Ovary (tissue), 9 donors: ENCODE data around the gene SLC30A9. TPM values are rescaled to one million over a fixed set of nuclear protein-coding genes. Genes with fewer than 3 reads are reported as not detected.

ENCODE experiments used
- DNase-seq, 5 donors: peaks; one replicate each; pipeline ENCODE4 v3.0.0-alpha.2; 2019 to 2020
- H3K27ac ChIP-seq, 2 donors: fragments of 200-600 bp; one replicate each; pipeline versions ENCODE4 v1.5.1 to v1.8.0; 2019 to 2022
- H3K27me3 ChIP-seq: fragments of 200-600 bp; one replicate; pipeline ENCODE4 v1.8.0; 2022
- H3K36me3 ChIP-seq: fragments of 200-600 bp; sonication (generic); one replicate; pipeline ENCODE4 v1.5.1; 2019
- H3K4me1 ChIP-seq: one replicate; pipeline ENCODE4 v1.8.1; 2013; ENCODE audit warnings: mild to moderate bottlenecking, moderate library complexity; ENCODE audit not compliant: insufficient read depth
- H3K4me3 ChIP-seq: fragments of 200-600 bp; sonication (generic); one replicate; pipeline ENCODE4 v1.5.1; 2017
- H3K9me3 ChIP-seq, 2 donors: fragments of 200-600 bp in 1 of 2; sonication (generic) in 1 of 2; one replicate each; pipeline versions ENCODE4 v1.5.1 to v1.8.1; 2013 to 2019; ENCODE audit warnings: mild to moderate bottlenecking in 1 of 2, moderate library complexity in 1 of 2
- EP300 ChIP-seq: sonication (generic); formaldehyde crosslinking; IDR thresholded peaks from one replicate; pipeline ENCODE4 v1.6.1; 2017; ENCODE audit warnings: antibody characterized with exemption
- POLR2A ChIP-seq: fragments of 450-650 bp; IDR thresholded peaks from one replicate; pipeline ENCODE4 v1.6.1; 2017; ENCODE audit warnings: antibody characterized with exemption, mild to moderate bottlenecking, moderate library complexity
- WGBS, 3 donors: extraction: QIAGEN DNeasy Blood & Tissue Kit in 1 of 3; methylation state at CpG; one replicate each; pipeline versions ENCODE4 v1.1.5 to v1.1.7; 2013 to 2017; 5-methylcytosine and 5-hydroxymethylcytosine counted together
- intact Hi-C, 4 donors: fragments of 100-400 bp; cut with DNase I; formaldehyde crosslinking; loops; one replicate each; pipeline versions ENCODE4 v1.11.0 to v1.15.1; 2022 to 2023
- polyA plus RNA-seq, 2 donors: library from polyadenylated mRNA; stranded (reverse); fragments of 200-250 nt in 1 of 2; fragments of 350-450 nt in 1 of 2; fragmentation: Illumina TruSeq in 1 of 2; extraction: RNeasy Lipid Tissue Mini Kit (QIAGEN cat#74804) in 1 of 2; gene quantifications; one replicate each; pipeline ENCODE4 v1.2.3, GENCODE V29; 2013 to 2014
- total RNA-seq, 7 donors: library from RNA; depleted of rRNA in 2 of 7; stranded (reverse); fragments of >200 nt in 2 of 7; fragmentation: NEBNext Ultra II Directional in 3 of 7; extraction: Animal tissue kit (Norgen Biotek cat#: 25700) in 3 of 7; gene quantifications; one replicate each; pipeline versions ENCODE4 v1.1.0 to v1.2.4, GENCODE V29; 2016 to 2023
- TF ChIP-seq, protein P1 (sequence below), 3 donors: fragments of 450-650 bp in 2 of 3; fragments of 200-600 bp in 1 of 3; IDR thresholded peaks; one replicate each; pipeline versions ENCODE4 v1.5.1 to v1.8.0; 2016 to 2022; ENCODE audit warnings: antibody characterized with exemption in 3 of 3, mild to moderate bottlenecking in 1 of 3
- donor health status: DM: no; HTN: no; CAD: no; lungs with moderate emphysema.
- donor health status: DM: no; HTN: no; CAD: no.
- donor health status: Bipolar disorder and iron deficiency.
- donor health status: DM: yes; HTN: yes; CAD: no.
- donor health status: DM: no; HTN: no; CAD: no.
- donor health status: DM: yes; HTN: yes; CAD: no.

The SLC30A9 gene
- total and polyA plus RNA-seq, 9 donors = 21.2 to 49.8 (median 43.7) TPM

DNA sequence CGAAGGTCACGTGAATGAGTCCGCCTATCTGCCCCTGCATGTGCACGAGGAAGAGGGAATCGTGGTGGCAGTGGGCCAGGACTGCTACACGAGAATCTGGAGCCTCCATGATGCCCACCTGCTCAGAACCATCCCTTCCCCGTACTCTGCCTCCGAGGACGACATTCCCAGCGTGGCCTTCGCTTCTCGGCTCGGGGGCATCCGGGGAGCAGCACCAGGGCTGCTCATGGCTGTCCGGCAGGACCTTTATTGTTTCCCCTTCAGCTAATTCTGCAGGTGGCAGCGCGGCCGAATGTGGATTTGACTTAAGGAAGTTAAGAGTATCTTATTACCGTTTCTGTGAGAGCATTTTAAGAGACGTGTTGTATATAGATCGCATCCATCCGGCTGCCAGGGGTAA, 7.6 kb upstream of the SLC30A9 start:
- no peaks in the 10 kb centered on the region for H3K4me1 ChIP-seq
- no peak overlapping the region for H3K27ac ChIP-seq
- H3K27me3 ChIP-seq = no peaks in the 10 kb centered on the region
- H3K36me3 ChIP-seq = no peaks in the 10 kb centered on the region
- no peak for DNase-seq
- intact Hi-C loops = no loop called here
- H3K4me3 ChIP-seq = no peak overlapping the region
- no peaks in the 10 kb centered on the region for H3K9me3 ChIP-seq
- 92 to 95% (median 93%) methylated on average over 22 of the region's 22 CpGs for WGBS, 3 donors
- no peak for TF ChIP-seq EP300
- TF ChIP-seq POLR2A = no peak
- TF ChIP-seq, protein P1, sequence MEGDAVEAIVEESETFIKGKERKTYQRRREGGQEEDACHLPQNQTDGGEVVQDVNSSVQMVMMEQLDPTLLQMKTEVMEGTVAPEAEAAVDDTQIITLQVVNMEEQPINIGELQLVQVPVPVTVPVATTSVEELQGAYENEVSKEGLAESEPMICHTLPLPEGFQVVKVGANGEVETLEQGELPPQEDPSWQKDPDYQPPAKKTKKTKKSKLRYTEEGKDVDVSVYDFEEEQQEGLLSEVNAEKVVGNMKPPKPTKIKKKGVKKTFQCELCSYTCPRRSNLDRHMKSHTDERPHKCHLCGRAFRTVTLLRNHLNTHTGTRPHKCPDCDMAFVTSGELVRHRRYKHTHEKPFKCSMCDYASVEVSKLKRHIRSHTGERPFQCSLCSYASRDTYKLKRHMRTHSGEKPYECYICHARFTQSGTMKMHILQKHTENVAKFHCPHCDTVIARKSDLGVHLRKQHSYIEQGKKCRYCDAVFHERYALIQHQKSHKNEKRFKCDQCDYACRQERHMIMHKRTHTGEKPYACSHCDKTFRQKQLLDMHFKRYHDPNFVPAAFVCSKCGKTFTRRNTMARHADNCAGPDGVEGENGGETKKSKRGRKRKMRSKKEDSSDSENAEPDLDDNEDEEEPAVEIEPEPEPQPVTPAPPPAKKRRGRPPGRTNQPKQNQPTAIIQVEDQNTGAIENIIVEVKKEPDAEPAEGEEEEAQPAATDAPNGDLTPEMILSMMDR (IDR thresholded peaks at IDR 0.05) = no peak

DNA sequence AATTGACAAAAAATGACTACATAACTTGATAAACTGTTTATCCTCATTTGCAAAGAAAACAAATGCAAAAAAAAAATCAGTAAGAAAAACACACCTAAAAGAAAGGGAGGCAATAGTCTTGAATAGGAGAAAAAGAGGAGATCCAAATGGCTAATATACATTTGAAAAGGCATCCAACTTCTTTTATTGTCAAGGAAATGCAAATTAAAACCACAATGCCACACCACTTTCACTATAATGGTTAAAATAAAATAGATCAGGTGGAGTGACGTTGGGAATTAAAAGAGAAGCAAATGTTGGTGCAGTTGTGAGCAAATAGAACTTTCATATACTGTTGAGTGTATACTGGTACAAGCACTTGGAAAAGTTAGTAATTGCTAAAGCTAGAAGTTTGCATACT, 5.2 kb upstream of the SLC30A9 start:
- no peaks in the 10 kb centered on the region for H3K27me3 ChIP-seq
- TF ChIP-seq EP300 (no peak), POLR2A (no peak)
- TF ChIP-seq, protein P1 (IDR thresholded peaks at IDR 0.05) = no peak
- peaks cover 2% of the 10 kb centered on the region for H3K4me1 ChIP-seq
- H3K27ac ChIP-seq = no peak overlapping the region
- DNase-seq = no peak
- H3K4me3 ChIP-seq = no peak overlapping the region
- 21 to 40% (median 31%) methylated on average over 1 of the region's 1 CpG for WGBS, 3 donors
- intact Hi-C loops = no loop called here
- H3K9me3 ChIP-seq = no peaks in the 10 kb centered on the region
- H3K36me3 ChIP-seq = no peaks in the 10 kb centered on the region

DNA sequence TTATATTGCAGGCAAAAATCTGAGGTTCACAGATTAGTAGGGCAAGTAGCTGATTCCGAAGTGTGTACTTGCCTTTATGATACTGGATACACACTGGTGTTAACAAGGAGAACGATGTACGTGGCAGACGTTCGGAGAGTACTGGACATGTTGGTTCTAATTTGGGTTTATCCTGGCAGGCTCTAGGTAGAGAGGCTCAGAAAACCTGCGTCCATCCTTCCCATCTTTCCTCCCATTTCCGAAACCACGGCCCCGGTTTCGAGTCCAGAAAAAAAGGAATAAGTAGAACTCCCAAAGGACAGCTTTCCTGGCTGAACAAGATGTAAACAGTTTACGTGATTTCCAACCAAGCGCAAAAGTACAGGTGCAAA, 351 bp upstream of the SLC30A9 start:
- TF ChIP-seq POLR2A (no peak), EP300 (no peak)
- TF ChIP-seq, protein P1 (IDR thresholded peaks at IDR 0.05) = no peak
- Histone ChIP-seq H3K9me3 (no peaks in the 10 kb centered on the region), H3K27me3 (no peaks in the 10 kb centered on the region), H3K36me3 (no peaks in the 10 kb centered on the region), H3K4me3 (peak overlapping the region; percentile 86), H3K27ac (peak overlapping the region in 1 of 2 donors; percentile 67), H3K4me1 (peaks cover 6% of the 10 kb centered on the region)
- WGBS, 3 donors = 0 to 1% (median 1%) methylated on average over 12 of the region's 12 CpGs
- intact Hi-C loops = no loop called here
- DNase-seq = no peak

DNA sequence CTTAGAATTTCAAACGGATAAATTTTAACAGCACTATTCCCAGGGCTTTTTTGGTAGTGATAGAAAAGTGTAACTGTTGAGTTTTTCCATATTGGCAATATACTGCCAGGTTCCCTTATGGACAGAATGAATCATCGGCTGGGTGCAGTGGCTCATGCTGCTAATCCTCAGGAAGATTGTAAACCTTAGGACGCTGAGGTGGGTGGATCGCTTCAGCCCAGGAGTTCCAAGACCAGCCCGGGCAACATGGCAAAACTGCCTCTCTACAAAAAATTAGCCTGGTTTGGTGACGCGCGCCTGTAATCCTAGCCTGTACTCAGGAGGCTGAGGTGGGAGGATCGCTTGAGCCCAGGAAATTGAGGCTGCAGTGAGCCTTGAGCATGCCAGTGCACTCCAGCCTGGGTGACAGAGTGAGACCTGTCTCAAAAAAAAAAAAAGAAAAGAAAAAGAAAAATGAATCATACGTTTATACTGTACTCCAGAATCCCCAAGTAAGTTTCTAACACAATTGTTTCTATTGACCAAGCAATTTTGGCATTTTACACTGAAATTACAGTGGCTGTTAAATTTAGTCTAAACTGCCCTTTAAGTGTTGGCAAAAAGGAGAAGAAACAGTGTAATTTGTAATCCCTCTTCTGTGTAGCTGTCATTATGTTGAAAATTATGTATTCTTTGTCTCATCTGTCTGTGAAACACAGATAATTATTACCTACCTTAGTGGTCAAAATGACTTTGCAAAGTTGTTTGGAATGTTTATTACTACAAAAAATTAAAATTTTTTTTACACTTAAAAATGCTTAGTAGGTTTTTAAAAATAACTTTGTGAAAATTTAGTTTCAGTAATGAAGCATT, 1.8 kb downstream of the SLC30A9 start:
- no peaks in the 10 kb centered on the region for H3K36me3 ChIP-seq
- no peak overlapping the region for H3K27ac ChIP-seq
- no peak for DNase-seq
- H3K9me3 ChIP-seq = no peaks in the 10 kb centered on the region
- no peak overlapping the region for H3K4me3 ChIP-seq
- TF ChIP-seq, protein P1 (IDR thresholded peaks at IDR 0.05) = no peak
- no peak for TF ChIP-seq EP300
- no peak for TF ChIP-seq POLR2A
- H3K27me3 ChIP-seq = no peaks in the 10 kb centered on the region
- WGBS, 3 donors = 87 to 91% (median 88%) methylated on average over 10 of the region's 10 CpGs
- peaks cover 8% of the 10 kb centered on the region for H3K4me1 ChIP-seq
- intact Hi-C loops = no loop called here
